Myocyte (in vitro differentiated cells): ENCODE measurements around the gene APOL4. TPM values are rescaled to one million over a fixed set of nuclear protein-coding genes. Genes with fewer than 3 reads are reported as not detected.
A peak's percentile ranks its signal among the peaks of the same experiment; 100 is the strongest.
"Not testable (repeated sequence)": the region's sequence is repeated elsewhere in the genome, so short reads cannot be mapped to it uniquely, and the experiment has no call there.

Source experiments
- DNase-seq: peaks from one replicate; pipeline ENCODE4 v3.0.0-alpha.2; 2012; ENCODE audit warnings: low read depth
- total RNA-seq: library from RNA; depleted of rRNA; stranded (reverse); fragments of >200 nt; gene quantifications from 2 replicates; pipeline ENCODE4 v1.2.3, GENCODE V29; 2014

Gene APOL4
- total RNA-seq, 1 donor from 2014 or later = 9.2 TPM

GRCh38 chr22:36156119-36156514 lies 45.5 kb downstream of the APOL4 start:
- DNase-seq = no peak

- no peak for DNase-seq
These were observed 45.9 kb downstream of the APOL4 start for GRCh38 chr22:36155702-36156101.

GRCh38 chr22:36154423-36154945 lies 47.1 kb downstream of the APOL4 start:
- peak; percentile 22 for DNase-seq

- DNase-seq = no peak
These were observed 47.8 kb downstream of the APOL4 start for GRCh38 chr22:36153501-36154422.

GRCh38 chr22:36152821-36153220 lies 48.8 kb downstream of the APOL4 start:
- DNase-seq = not testable (repeated sequence)

GRCh38 chr22:36152088-36152487 lies 49.5 kb downstream of the APOL4 start:
- DNase-seq = no peak

GRCh38 chr22:36151006-36151595 lies 50.5 kb downstream of the APOL4 start:
- no peak for DNase-seq

GRCh38 chr22:36149441-36149840 lies 52.2 kb downstream of the APOL4 start:
- DNase-seq = no peak

GRCh38 chr22:36148411-36148810 lies 53.2 kb downstream of the APOL4 start:
- DNase-seq = no peak

- no peak for DNase-seq
These were observed 54.3 kb downstream of the APOL4 start for GRCh38 chr22:36147196-36147791.

- DNase-seq = no peak
These were observed 55.7 kb downstream of the APOL4 start for GRCh38 chr22:36145881-36146280.

- peak; percentile 82 for DNase-seq
These were observed 56.6 kb downstream of the APOL4 start for GRCh38 chr22:36144886-36145541.

GRCh38 chr22:36143956-36144355 lies 57.7 kb downstream of the APOL4 start:
- no peak for DNase-seq

- DNase-seq = no peak
These were observed 58.4 kb downstream of the APOL4 start for GRCh38 chr22:36143066-36143815.

- DNase-seq = no peak
These were observed 60.1 kb downstream of the APOL4 start for GRCh38 chr22:36141481-36141880.

Other genes starting within 250 kb of the APOL4 start
- gene RBFOX2, start 173.0 kb downstream of the APOL4 start, total RNA-seq = 133 and 179 TPM in 2 replicates
- 1.4 and 1.7 TPM in 2 replicates for gene APOL3, start 41.1 kb downstream of the APOL4 start, total RNA-seq
- 31.6 and 33.2 TPM in 2 replicates for gene APOL2, start 37.7 kb upstream of the APOL4 start, total RNA-seq
- gene APOL1, start 51.3 kb upstream of the APOL4 start, total RNA-seq = 0.86 and 1.0 TPM in 2 replicates
- 242 and 315 TPM in 2 replicates for gene MYH9, start 186.2 kb upstream of the APOL4 start, total RNA-seq